ENCODE results near the gene TEX44.
A peak's percentile ranks its signal among the peaks of the same experiment; 100 is the strongest.
"Not testable (repeated sequence)": the region's sequence is repeated elsewhere in the genome, so short reads cannot be mapped to it uniquely, and the experiment has no call there.

TEX44 gene

DNA sequence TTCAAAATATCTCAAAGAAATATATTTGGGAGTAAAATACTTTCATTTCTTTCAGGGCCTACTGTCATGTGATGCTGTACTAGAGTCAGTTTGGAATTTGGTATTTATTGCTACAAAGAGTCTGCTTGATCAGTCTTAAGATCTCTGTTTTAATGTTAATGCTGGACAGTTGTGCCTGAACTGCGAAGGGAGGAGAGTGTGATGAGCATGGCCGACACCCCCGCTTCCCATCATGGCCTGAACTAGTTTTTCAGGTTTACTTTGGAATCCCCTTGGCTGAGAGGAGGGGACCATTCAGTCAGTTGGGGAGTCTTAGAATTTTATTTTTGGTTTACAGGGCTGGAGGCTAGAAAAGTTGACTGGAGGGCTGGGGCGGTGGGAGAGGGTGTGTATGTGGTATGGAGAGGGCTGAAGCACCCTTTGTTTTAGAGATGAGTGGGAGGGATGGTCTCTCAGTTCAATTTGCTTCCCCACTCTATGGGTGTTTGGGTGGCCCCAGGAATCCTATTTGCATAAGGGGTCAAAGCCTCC, 20.9 kb upstream of the TEX44 start:
- DNase-seq (ENCODE audit: low read depth in 2 of 2): no peak

DNA sequence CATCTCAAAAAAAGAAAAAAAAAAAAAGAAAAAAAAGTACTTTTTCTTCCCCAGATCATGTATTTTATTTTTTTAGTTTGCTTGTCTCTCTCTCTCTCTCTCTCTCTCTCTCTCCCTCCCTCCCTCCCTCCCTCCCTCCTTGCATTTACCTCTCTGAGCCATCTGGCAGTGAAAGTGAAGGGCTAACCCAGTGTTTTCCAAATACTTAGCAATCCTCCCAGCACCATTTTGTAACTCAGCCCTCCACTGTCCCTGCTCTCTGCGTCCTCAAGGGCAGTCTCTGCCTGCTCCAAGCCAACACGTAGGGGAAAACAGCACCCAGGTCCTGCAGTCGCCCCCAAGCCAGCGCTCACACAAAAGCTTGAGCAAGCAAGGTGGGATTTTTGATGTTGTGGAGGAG, 19.6 kb upstream of the TEX44 start:
- DNase-seq (ENCODE audit: low read depth in 2 of 2): no peak

DNA sequence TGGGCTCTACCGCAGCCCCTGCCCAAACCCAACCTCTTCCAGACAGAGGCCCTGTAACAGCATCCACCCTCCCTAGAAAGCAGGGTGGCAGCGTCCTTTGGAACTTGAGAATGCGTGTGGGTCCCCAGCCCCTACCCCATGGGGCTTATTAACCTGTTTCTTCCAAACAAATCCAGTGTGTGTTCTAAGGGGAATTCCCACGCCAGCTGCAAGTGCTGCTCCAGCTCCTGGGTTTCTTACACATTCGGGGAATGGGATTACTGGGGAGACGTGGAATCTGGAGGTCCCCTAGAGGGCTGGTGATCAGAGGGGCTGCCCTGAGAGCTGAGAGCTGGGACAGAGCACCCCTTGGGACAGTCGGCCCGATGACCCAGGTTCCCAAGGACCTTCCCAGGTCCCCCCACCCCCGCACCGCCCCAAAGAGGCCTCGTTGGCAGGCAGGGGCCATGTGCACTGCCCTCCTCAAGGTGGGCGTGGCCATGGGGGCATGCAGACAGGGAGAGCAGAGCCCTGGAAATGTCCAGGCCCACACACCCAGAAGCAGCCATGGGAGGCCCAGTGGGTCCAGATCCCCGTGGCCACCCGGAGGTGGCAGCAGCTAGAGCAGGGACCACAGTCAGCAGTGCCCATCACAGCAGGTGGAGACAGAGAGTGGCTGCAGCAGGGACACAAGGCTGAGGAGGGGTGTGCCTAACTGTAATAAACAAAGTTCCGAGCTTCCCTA, 18.8 kb upstream of the TEX44 start:
- DNase-seq (ENCODE audit: low read depth in 2 of 2): no peak

- DNase-seq (ENCODE audit: low read depth in 2 of 2): no peak
Observed at GRCh38 chr2:231575612-231576256, 16.9 kb upstream of the TEX44 start.

DNA sequence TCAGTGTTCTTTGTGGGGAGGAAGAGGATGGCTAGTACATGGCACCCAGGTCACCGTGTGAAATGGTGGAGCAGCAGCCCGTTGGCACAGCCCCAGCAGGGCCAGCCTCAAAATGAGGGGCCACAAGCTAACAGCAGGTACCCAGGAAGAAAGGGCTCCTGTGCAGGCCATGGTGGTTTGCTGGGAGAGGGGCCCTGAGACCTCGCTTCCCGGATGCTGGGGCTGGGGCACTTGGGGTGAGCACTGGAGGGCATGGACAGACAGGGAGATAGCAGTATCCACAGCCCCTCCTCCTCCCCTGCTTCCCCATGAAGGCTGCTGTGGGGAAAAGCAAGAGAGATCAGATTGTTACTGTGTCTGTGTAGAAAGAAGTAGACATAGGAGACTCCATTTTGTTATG, 16.2 kb upstream of the TEX44 start:
- DNase-seq (ENCODE audit: low read depth in 2 of 2): no peak

DNA sequence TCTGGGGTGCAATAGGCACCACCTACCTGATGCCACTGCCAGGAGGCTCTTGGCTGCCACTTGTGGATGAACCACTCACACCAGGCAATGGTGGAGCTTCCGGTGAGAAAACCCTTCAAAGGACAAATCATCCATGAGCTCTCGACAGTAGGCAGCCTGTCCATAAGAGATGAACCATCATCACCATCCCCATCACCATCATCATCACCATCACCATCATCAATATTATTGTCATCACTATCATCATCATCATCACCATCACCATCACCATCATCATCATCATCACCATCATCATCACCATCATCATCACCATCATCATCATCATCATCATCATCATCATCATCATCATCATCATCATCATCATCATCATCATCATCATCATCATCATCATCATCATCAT, 14.0 kb upstream of the TEX44 start:
- not testable (repeated sequence) for DNase-seq (ENCODE audit: low read depth in 2 of 2)

- no peak for DNase-seq (ENCODE audit: low read depth in 2 of 2)
Observed at GRCh38 chr2:231579560-231579959, 13.1 kb upstream of the TEX44 start.

GRCh38 chr2:231581328-231581727, 11.3 kb upstream of the TEX44 start:
- DNase-seq (ENCODE audit: low read depth in 2 of 2): no peak

DNA sequence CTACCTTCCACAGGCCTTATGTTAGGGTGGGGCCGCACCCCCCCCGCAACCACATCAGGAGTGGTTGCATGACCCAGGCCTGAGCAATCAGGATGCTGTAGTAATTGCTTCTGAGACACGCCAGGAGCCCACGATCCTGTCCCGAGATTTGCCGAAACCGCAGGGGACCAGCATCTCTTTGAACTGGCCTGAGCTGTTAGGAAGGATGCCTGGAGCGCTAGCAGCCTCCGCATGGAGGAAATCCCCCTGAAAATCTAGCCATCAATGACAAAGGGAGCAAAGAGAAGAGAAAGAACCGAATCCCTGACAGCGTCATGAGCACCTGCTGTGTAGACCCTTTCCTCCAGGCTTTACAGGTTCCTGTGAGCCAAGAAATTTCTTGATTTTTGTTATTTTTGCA, 8.7 kb upstream of the TEX44 start:
- DNase-seq (ENCODE audit: low read depth in 2 of 2): no peak

DNA sequence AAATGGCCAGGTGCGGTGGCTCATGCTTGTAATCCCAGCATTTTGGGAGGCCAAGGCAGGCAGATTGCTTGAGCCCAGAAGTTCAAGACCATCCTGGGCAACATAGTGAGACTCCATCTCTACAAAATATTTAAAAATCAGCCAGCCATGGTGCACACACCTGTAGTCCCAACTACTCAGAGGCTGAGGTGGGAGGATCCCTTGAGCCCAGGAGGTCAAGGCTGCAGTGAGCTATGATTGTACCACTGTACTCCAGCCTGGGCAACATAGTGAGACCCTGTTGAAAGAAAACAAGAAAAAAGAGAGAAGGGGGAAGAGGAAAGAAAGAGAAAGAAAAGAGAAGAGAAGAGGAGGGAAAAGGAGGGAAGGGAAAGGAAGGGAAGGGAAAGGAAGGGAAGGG, 4.9 kb upstream of the TEX44 start:
- DNase-seq (ENCODE audit: low read depth in 2 of 2): not testable (repeated sequence)

GRCh38 chr2:231589656-231590055, 3.0 kb upstream of the TEX44 start:
- DNase-seq (ENCODE audit: low read depth in 2 of 2): no peak

GRCh38 chr2:231590614-231591013, 2.0 kb upstream of the TEX44 start:
- DNase-seq (ENCODE audit: low read depth in 2 of 2): no peak

GRCh38 chr2:231593666-231594065, 1.0 kb downstream of the TEX44 start:
- no peak for DNase-seq (ENCODE audit: low read depth in 2 of 2)

DNA sequence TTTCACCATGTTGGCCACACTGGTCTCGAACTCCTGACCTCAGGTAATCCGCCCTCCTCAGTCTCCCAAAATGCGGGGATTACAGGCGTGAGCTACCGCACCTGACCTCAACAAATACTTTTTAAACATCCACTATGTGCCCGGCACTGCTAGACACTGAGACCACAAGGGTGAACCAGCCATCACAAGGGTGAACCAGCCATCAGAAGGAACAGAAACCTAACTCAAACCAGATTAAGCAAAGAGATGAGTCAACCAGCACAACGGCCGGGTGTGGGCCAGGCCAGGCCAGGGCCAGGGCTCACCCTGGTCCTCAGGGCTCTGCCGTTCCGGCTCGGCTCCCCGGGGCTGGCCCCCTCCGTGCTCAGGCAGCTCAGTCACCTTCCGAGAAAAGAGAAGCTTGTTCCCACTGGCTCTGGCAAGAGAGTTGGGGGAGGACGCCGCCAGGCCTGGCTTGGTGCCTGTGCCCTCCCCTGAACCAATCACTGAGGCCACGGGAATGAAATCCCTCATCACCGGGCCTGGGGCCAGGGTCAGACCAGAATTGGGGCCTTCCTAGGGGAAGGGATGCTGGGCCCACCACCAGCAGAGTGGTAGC, 4.4 kb downstream of the TEX44 start:
- DNase-seq (ENCODE audit: low read depth in 2 of 2): no peak

DNA sequence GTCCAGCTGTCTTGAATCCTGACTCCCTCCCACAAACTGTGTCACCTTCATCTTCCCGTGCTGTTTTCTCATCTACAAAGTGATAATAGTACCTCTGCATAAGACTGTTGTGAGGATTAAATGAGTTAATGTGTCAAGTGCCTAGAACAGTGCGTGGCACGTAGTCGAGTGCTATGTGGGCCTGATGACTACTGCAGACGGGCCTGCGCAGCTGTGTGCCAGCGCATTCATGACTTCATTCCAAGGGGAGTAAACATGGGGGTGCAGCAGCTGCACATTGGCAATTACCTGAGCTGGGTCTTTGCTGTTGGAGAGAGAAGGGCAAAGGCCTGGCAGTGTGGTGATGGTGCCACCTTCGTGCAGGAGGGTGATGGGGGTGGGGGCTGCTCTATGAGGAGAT, 5.0 kb downstream of the TEX44 start:
- DNase-seq (ENCODE audit: low read depth in 2 of 2): no peak

DNA sequence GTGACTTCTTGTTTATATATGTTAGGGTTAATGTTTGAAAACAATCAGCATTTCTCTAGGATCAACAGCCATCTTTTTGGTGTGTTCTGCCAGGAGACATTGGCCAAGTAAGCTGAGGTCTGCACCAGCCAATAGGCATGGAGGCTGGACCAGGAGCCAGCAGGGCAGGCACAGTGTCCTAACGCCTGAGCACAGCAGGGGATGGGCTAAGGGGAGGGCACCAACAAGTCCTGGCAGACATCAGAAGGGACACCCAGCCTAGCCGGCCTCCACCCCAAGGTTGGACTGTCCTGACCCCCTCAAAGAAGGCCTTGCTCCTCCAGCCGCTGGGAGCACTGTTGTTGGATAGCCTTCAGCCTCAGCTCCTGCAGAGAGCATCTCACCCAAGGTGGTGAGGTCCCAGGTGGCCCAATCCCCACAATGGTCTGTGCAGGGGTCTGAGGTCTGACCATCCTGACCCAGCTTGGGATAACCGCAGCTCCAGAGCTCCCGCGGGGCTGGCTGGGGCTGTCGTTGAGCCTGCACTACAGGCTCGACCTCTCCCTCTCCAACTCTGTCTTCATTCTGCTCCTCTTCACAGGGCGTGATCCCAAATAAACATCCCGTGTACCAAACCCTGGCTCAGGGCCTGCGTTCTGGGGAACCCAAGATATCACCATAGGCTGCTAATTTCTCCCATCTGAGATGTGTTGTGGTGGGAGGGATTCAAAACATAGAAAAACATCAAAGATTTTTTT, 8.1 kb downstream of the TEX44 start:
- DNase-seq (ENCODE audit: low read depth in 2 of 2): no peak

DNA sequence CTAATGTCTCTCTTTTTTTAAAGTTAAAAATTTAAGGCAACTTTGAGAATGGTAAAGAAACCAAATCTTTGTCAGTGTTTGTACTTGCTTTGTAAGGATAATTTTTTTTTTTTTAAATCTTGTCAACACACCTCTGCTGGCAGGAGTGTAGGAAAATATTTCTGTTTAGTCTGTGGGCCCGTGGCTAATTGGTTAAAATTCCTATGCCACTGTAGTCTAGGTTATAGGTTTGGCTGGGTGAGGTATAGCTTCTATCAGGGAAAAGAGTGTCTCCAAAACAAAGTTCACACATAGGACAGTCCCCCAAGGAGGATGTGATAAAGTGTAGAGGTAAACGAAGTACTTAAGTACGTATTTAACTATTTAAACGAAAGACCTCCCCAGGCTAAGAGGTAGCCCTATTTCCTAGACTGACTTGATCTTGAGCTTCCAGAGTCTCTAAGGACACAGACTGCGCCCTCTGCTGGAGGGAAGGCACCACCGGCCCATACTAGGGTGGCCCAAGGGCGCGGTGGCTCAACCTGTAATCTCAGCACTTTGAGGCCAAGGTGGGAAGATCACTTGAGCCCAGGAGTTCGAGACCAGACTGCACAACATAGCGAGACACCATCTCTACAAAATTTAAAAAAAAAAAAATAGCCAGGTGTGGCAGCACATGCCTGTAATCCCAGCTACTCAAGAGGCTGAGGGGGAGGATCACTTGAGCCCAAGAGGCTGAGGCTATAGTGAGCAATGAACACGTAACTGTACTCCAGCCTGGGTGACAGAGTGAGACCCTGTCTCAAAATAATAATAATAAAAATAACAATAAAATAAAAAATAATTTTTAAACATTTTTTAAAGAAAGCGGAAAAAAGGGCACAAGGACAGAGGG, 8.9 kb downstream of the TEX44 start:
- DNase-seq (ENCODE audit: low read depth in 2 of 2): peak; percentile 71 to 75

DNA sequence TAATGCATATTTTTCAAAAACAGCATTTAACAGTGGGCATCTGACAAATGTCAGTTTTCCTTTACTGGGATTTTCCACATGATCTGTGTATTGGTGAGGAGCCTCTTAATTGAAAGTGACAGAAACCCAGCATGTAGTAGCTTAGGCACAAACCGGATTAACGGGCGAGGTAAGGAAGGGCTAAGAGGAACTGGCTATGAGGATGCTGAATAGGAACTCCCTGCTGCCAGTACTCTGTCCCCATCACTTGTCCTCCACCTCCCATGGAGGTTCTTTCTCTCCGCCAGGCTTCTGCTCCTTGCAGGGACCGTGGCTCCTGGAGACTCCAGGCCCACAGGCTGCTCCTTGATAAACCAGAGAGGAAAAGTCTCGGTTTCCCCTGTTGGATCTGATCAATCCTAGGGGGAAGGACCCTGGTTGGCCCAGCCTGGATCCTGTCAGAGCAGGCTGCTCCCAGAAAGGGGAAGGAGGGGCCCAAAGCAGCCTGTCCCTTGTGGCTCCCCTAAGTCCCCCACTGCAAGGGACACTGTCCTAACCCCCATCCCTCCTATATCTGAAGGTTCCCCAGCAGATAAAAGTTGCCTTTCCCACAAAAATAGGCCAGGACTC, 10.3 kb downstream of the TEX44 start:
- DNase-seq (ENCODE audit: low read depth in 2 of 2): no peak

GRCh38 chr2:231604101-231604684, 11.5 kb downstream of the TEX44 start:
- no peak for DNase-seq (ENCODE audit: low read depth in 2 of 2)
